Astrocyte (in vitro differentiated cells and primary cell): ENCODE results near the gene BICRAL.

Experiments
- CTCF ChIP-seq: IDR thresholded peaks from 2 replicates; pipeline ENCODE4 v1.5.1; 2011; ENCODE audit warnings: low read depth, mild to moderate bottlenecking, inconsistent platforms, low read length, moderate library complexity; ENCODE audit not compliant: insufficient read depth
- EZH2 ChIP-seq: IDR thresholded peaks from 2 replicates; pipeline ENCODE4 v1.6.1; 2012; ENCODE audit warnings: mild to moderate bottlenecking, low read length, inconsistent platforms; ENCODE audit not compliant: insufficient read depth

GRCh38 chr6:42914546-42914945 lies 132.7 kb downstream of the BICRAL start:
- no peak for TF ChIP-seq CTCF
- TF ChIP-seq EZH2 = no peak
